GM12878 (cell line): Measurements from ENCODE around the gene SCTR. TPM values are rescaled to one million over a fixed set of nuclear protein-coding genes. Genes with fewer than 3 reads are reported as not detected.

ENCODE experiments used
- ELK1 ChIP-seq: IDR thresholded peaks from 2 replicates; pipeline ENCODE4 v1.6.1; 2012; ENCODE audit warnings: low read depth, low read length, improper control_type of control experiment
- EZH2 ChIP-seq: IDR thresholded peaks from 2 replicates; pipeline ENCODE4 v1.6.1; 2012; ENCODE audit warnings: low read depth, mild to moderate bottlenecking, control low read depth, inconsistent platforms, low read length, borderline replicate concordance; ENCODE audit not compliant: control insufficient read depth
- IRF4 ChIP-seq: IDR thresholded peaks from 2 replicates; pipeline ENCODE4 v1.6.1; 2011; ENCODE audit warnings: low read depth, low read length
- IRF5 ChIP-seq: fragments of 450-650 bp; IDR thresholded peaks from 2 replicates; pipeline ENCODE4 v1.6.1; 2017; ENCODE audit warnings: borderline replicate concordance
- PAX5 ChIP-seq: IDR thresholded peaks from 2 replicates; pipeline ENCODE4 v1.6.1; 2011; ENCODE audit warnings: low read depth, low read length, borderline replicate concordance
- RAD51 ChIP-seq: fragments of 450-650 bp; IDR thresholded peaks from 2 replicates; pipeline ENCODE4 v1.6.1; 2016; ENCODE audit warnings: moderate library complexity, mild to moderate bottlenecking, inconsistent platforms
- polyA plus RNA-seq, 11 experiments: library from polyadenylated mRNA; depleted of rRNA in 4 of 11; unstranded in 6 of 11; stranded (reverse) in 5 of 11; fragments of >200 nt; fragmentation: Nextera tagmentation in 4 of 11; fragmentation: Illumina TruSeq in 1 of 11; extraction: Ambion mirVana in 4 of 11; extraction: Trizol in 1 of 11; gene quantifications; 1 replicate in 1 of 11; 2 replicates in 10 of 11; pipeline versions ENCODE4 v1.2.1 to v1.2.3, GENCODE V29; 2011 to 2016; ENCODE audit warnings: inconsistent platforms in 2 of 11, missing spikeins in 2 of 11, low read depth in 1 of 11
- total RNA-seq, 4 experiments: library from RNA; depleted of rRNA in 3 of 4; stranded (reverse); fragments of >200 nt in 3 of 4; fragmentation: Illumina TruSeq in 1 of 4; extraction: Trizol in 1 of 4; gene quantifications; 2 replicates each; pipeline versions ENCODE4 v1.2.1 to v1.2.3, GENCODE V29; 2013 to 2021
- TF ChIP-seq, protein P1 (sequence below): IDR thresholded peaks from 2 replicates; pipeline ENCODE4 v1.6.1; 2011; ENCODE audit warnings: mild to moderate bottlenecking, low read depth, low read length, moderate library complexity; ENCODE audit not compliant: insufficient replicate concordance
- TF ChIP-seq, protein P2 (sequence below): fragments of 450-650 bp; IDR thresholded peaks from 2 replicates; pipeline ENCODE4 v1.6.1; 2014; ENCODE audit warnings: mild to moderate bottlenecking

Gene SCTR
- total and polyA plus RNA-seq, 10 of the 15 experiments (the other 5 are each of a cell fraction or from before 2014, with no cell fraction given): 0.26 TPM; not detected in 9

GRCh38 chr2:119485336-119486110 is 38.8 kb downstream of the SCTR start (continued):
- TF ChIP-seq ELK1: no peak
- no peak for TF ChIP-seq EZH2
- TF ChIP-seq, protein P1, sequence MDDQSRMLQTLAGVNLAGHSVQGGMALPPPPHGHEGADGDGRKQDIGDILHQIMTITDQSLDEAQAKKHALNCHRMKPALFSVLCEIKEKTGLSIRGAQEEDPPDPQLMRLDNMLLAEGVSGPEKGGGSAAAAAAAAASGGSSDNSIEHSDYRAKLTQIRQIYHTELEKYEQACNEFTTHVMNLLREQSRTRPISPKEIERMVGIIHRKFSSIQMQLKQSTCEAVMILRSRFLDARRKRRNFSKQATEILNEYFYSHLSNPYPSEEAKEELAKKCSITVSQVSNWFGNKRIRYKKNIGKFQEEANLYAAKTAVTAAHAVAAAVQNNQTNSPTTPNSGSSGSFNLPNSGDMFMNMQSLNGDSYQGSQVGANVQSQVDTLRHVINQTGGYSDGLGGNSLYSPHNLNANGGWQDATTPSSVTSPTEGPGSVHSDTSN: no peak
- no peak for TF ChIP-seq IRF5
- TF ChIP-seq, protein P2, sequence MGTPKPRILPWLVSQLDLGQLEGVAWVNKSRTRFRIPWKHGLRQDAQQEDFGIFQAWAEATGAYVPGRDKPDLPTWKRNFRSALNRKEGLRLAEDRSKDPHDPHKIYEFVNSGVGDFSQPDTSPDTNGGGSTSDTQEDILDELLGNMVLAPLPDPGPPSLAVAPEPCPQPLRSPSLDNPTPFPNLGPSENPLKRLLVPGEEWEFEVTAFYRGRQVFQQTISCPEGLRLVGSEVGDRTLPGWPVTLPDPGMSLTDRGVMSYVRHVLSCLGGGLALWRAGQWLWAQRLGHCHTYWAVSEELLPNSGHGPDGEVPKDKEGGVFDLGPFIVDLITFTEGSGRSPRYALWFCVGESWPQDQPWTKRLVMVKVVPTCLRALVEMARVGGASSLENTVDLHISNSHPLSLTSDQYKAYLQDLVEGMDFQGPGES: no peak
- no peak for TF ChIP-seq IRF4
- TF ChIP-seq RAD51: no peak
- TF ChIP-seq PAX5: no peak
